ENCODE measurements around the gene PYGL.

PYGL gene

DNA sequence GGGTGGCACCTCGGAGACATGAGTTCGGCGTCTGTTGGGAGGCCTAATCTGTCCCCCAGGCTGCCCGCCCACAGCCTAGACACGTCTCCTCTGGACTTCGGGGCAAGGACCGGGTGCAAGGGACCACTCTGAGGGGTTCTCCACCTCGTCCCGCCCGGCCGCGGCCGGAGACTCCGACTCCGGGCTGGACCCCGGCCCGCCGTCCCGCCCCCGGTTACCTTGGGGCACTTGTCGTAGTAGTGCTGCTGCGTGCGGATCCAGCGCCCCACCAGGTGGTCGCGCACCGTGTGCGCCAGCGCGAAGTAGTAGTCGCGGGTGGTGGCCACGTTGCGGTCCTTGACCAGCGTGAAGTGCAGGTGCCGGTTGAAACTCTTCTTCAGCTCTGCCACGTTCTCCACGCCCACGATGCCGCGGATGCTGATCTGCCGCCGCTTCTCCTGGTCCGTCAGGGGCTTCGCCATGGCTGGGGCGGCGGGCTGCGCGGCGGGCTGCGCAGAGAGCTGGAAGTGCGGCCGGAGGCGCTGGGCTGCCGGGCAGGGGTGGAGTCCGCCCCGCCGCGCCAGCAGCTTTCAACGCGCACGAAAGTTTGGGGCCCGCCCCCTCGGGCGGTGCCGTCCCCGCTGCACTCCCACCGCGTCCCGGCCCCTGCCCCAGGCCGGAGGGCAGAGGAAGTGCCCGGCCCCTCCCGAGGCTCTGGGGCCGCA, at the start of gene PYGL:
TSS of gene PYGL (minus strand) at position 541 of the 704 bp plus-strand sequence. CDS start at position 461, 80 bp downstream.
- H3K27ac Mint-ChIP-seq = peak within 1 kb of the TSS; percentile 54
- H3K36me3 Mint-ChIP-seq = no peaks in the 10 kb centered on the region
- no peaks in the 10 kb centered on the region for H3K9me3 Mint-ChIP-seq
- ATAC-seq = peak; percentile 82
- H3K4me1 Mint-ChIP-seq = peaks cover 14% of the 10 kb centered on the region
- peaks cover 45% of the 10 kb centered on the region for H3K27me3 Mint-ChIP-seq
- peak within 1 kb of the TSS; percentile 86 for H3K4me3 Mint-ChIP-seq

DNA sequence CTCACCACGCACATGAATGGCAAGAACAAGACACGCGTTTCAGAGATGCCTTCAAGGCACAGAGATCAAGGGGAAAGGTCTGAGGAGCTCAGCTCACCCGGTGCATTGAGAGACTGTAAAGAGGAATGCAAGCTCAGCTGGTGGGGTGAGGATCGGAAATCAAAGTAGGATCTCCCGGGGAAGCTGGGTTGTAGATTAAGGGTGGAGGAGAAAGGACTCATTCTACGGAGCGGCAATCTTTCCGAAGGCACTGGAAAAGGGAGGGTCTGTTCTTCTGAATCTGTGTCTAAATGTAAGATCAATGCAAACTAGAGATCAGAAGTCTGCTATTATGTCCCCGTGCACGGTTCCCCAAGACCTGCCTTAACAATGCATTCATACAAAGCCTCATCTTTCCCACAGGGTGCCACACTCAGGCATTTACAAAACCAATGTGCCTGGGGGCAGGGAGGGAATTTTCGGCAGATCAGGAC, 41.6 kb upstream of the PYGL start:
- Mint-ChIP-seq H3K4me3 (no peak overlapping the region), H3K27ac (no peak overlapping the region), H3K9me3 (no peaks in the 10 kb centered on the region), H3K36me3 (no peaks in the 10 kb centered on the region), H3K27me3 (peaks cover 19% of the 10 kb centered on the region), H3K4me1 (no peaks in the 10 kb centered on the region)
- no peak for ATAC-seq

DNA sequence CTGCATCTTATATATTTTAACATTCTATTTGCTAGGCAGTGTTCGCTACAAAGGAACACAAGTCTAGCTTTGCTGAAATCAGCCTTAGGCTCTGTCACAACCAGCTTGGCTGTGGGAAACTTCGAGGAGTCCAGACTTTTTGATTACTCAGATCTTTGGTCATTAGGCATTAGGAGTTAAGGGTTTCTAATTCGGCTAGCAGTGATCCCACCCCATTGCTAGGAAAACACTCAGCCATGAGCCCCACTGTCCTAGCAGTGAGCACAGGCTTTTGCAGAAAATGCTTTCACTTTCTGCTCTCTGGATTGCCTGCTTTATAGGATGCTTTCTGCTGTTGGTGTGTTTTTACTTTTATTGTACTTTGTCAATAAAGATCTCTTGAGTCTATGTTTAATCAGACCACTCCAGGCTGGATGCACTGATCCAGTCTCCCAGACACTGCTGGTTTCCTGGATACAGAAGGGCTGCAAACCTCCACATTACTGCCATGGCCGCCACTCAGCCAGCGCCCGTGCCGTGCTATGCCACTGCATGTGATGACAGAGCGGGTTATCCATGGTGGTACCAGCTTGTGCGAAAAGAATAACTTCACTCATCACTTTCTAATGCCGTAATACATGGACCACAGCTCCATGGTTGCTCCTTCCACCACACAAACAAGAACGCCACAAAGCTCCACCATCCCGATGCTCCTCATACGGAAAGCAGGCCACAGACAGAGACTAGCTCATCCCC, 41.0 kb upstream of the PYGL start:
- H3K9me3 Mint-ChIP-seq = no peaks in the 10 kb centered on the region
- peaks cover 19% of the 10 kb centered on the region for H3K27me3 Mint-ChIP-seq
- H3K4me1 Mint-ChIP-seq = no peaks in the 10 kb centered on the region
- H3K4me3 Mint-ChIP-seq = no peak overlapping the region
- ATAC-seq = no peak
- H3K36me3 Mint-ChIP-seq = no peaks in the 10 kb centered on the region
- H3K27ac Mint-ChIP-seq = no peak overlapping the region

DNA sequence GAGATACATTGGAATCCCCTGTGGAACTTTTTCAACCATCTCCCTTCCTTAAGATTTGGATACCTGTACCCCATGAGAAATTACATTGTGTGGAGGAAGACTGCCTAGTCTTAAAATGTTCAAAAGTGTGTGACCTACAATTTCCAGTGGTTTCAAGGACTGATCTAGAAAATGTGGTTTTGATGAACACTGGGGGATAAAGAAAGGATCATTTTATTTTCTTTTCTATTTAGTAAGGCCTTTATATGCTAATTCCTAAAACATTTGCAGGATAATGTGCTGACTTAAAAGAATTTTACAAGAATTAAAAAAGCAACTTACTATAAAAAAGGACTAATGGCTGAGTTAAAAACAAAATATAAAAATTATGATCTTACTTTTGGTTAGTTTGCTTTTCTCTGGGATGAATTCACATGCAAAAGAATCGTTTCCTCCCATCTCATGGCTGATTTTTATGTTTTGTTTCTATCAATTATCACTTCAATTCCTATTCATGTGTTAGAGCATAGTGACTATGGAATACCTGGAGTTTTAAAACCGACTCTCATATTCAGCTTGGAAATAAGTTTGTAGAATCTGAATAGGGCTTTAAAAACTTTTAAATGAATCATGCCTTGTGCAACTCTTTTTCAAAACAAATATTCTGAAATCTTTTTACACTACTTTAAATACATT, 39.9 kb upstream of the PYGL start:
- Mint-ChIP-seq H3K4me3 (no peak overlapping the region), H3K36me3 (no peaks in the 10 kb centered on the region), H3K27me3 (peaks cover 19% of the 10 kb centered on the region), H3K9me3 (no peaks in the 10 kb centered on the region), H3K4me1 (peaks cover 3% of the 10 kb centered on the region), H3K27ac (no peak overlapping the region)
- ATAC-seq = no peak

DNA sequence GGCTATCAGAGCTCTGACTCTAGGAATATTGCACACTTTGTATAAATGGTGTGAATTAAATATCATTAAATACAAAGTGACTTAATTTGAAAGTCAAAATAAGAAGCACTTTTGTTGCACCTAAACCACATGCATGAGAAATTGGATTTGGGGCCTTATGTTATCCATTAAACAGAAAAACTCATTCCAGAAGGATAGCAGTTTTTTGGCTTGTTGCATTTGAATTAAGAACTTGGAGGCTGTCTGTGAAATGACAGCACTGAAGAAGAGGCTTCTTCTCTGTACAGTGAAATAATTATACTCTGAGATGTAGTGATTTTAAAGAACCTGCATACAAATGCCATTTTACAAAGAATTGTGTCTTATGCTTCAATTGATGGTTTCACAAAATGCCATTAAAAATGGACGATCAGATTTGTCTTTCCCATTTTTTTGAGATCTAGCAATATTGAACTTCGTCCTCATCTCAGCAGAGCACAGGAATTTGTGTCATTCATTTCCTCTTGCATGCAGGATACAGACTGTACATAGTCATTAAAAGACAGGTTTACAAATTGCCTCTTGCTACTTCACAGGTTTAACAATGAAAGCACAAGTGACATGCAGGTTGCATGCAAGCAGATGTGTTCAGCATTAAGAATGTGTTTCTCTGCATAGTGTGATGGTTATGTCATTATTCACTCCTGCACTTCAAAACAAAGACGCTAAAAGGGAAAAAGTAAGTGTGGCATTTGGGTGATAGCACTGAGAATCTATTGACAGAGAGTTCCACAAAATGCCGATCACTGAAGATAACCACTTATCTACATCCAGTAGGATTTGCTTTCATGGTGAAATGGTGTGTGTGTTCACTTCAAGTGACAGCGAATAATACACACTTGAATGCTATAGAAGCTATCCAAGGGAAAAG, 35.9 kb upstream of the PYGL start:
- H3K9me3 Mint-ChIP-seq = no peaks in the 10 kb centered on the region
- H3K27me3 Mint-ChIP-seq = no peaks in the 10 kb centered on the region
- no peak overlapping the region for H3K4me3 Mint-ChIP-seq
- H3K36me3 Mint-ChIP-seq = no peaks in the 10 kb centered on the region
- peaks cover 16% of the 10 kb centered on the region for H3K4me1 Mint-ChIP-seq
- no peak overlapping the region for H3K27ac Mint-ChIP-seq
- no peak for ATAC-seq

DNA sequence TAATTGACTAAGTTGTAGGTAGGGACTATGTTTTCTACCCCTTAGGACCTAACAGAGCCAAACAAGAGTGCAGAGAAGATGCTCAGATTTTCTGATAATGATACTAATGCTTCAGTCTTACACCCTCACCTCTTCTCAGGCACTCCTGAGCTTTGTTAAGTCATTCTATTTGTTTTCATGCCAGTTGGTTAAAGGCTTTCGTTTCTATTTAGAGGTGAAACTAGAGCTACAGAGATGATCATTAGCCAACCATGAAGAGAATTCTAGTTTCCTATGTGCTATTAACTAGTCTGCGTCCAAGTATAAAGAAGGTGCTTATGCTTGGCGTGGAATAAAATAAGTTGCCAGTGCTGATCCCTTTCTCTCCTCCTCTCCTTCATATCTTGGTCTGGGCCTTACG, 34.6 kb upstream of the PYGL start:
- Mint-ChIP-seq H3K4me1 (peaks cover 16% of the 10 kb centered on the region), H3K36me3 (no peaks in the 10 kb centered on the region), H3K9me3 (no peaks in the 10 kb centered on the region), H3K4me3 (no peak overlapping the region), H3K27me3 (no peaks in the 10 kb centered on the region), H3K27ac (no peak overlapping the region)
- peak; percentile 52 for ATAC-seq

DNA sequence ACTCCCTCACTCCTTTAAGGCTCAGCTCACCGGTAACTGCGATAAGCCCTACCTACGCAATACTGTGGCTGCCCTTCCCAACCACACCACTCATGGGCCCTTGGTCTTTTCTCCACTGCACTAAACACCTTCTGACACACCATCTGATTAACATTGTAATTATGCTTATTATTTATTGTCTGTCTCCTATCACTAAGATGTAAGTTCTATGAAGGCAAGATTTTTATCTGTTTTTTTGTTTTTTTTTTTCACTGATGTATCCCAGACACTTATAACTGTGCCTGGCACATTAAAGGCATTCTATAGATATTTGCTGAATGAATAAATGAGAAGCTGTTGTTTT, 34.2 kb upstream of the PYGL start:
- no peak overlapping the region for H3K27ac Mint-ChIP-seq
- H3K9me3 Mint-ChIP-seq = no peaks in the 10 kb centered on the region
- H3K36me3 Mint-ChIP-seq = no peaks in the 10 kb centered on the region
- peaks cover 16% of the 10 kb centered on the region for H3K4me1 Mint-ChIP-seq
- H3K4me3 Mint-ChIP-seq = no peak overlapping the region
- no peaks in the 10 kb centered on the region for H3K27me3 Mint-ChIP-seq
- ATAC-seq = peak; percentile 6

DNA sequence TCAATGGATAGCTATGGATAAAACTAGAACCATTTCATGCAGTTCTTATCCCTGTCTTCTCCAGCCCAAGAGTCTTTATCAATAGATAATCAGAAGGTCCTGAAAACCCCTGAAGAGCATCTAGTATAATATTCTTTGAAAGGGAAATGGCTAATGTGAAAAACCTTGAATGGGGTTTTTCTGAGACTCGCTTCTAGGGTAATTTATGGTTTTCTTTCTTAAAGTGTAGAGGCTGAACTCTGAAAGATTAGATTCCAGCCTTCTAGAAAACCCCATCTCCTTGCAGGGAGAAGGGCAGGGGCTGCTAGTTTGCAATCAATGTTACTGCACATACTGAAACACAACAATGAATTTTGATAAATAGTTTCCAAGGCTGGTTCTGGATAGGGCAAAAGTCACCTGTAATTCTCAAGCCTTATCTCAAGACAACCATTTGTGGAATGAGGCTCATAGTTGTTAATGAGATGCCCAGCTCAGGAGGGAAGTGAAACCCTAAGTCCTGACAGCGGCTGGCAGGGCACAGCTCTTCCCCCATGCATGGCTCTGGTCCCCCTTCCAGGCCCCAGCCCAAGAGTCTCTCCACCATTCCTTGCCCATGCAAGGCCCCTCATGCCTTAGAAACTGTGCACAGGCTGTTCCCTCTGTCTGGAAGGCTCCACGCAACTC, 33.7 kb upstream of the PYGL start:
- Mint-ChIP-seq H3K4me1 (peaks cover 16% of the 10 kb centered on the region), H3K9me3 (no peaks in the 10 kb centered on the region), H3K36me3 (no peaks in the 10 kb centered on the region), H3K4me3 (no peak overlapping the region), H3K27ac (no peak overlapping the region), H3K27me3 (peaks cover under 1% of the 10 kb centered on the region)
- ATAC-seq = peak; percentile 84

DNA sequence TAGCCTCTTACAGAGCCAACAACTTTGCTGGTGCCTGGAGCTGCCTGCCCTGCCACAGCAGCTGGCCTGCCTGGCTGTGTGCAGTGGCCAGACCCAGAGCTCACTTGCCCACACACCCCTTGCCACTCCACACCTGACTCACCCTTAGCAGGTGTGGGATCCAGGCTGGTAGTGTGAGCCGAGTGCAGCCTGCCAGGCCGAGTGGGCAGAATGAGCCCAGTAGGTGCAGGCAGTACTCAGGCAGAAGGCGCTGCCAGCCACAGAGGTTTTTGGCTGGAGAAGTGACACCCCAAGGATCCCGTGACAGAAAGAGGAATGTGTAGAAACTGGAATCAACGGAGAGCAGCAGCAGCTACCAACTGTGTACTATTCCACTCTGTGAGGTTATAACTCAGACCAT, 29.8 kb upstream of the PYGL start:
- ATAC-seq = no peak
- H3K36me3 Mint-ChIP-seq = no peaks in the 10 kb centered on the region
- peaks cover 12% of the 10 kb centered on the region for H3K4me1 Mint-ChIP-seq
- no peak overlapping the region for H3K4me3 Mint-ChIP-seq
- no peaks in the 10 kb centered on the region for H3K9me3 Mint-ChIP-seq
- no peak overlapping the region for H3K27ac Mint-ChIP-seq
- peaks cover 9% of the 10 kb centered on the region for H3K27me3 Mint-ChIP-seq

DNA sequence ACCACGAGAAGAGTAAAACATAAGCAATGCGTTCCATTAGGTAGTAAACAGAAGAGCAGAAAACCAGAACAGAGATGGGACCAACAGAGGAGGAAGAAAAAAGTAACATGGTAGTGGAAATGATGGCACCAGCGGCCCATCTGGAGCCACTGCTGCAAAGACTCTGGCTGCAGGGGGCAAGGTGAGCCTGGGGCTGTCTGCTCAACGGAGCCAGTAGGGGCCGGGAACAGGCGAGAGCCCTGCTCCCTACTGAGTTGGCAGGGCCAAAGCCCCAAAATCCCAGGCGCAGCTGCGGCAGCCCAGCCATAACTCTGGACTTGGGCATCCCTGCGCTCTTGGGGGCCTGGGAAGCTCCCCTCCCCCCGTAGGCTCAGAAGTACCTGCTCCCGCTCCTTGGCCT, 28.5 kb upstream of the PYGL start:
- H3K4me3 Mint-ChIP-seq = no peak overlapping the region
- no peak overlapping the region for H3K27ac Mint-ChIP-seq
- H3K36me3 Mint-ChIP-seq = no peaks in the 10 kb centered on the region
- H3K9me3 Mint-ChIP-seq = no peaks in the 10 kb centered on the region
- peaks cover 9% of the 10 kb centered on the region for H3K27me3 Mint-ChIP-seq
- ATAC-seq = no peak
- H3K4me1 Mint-ChIP-seq = no peaks in the 10 kb centered on the region

DNA sequence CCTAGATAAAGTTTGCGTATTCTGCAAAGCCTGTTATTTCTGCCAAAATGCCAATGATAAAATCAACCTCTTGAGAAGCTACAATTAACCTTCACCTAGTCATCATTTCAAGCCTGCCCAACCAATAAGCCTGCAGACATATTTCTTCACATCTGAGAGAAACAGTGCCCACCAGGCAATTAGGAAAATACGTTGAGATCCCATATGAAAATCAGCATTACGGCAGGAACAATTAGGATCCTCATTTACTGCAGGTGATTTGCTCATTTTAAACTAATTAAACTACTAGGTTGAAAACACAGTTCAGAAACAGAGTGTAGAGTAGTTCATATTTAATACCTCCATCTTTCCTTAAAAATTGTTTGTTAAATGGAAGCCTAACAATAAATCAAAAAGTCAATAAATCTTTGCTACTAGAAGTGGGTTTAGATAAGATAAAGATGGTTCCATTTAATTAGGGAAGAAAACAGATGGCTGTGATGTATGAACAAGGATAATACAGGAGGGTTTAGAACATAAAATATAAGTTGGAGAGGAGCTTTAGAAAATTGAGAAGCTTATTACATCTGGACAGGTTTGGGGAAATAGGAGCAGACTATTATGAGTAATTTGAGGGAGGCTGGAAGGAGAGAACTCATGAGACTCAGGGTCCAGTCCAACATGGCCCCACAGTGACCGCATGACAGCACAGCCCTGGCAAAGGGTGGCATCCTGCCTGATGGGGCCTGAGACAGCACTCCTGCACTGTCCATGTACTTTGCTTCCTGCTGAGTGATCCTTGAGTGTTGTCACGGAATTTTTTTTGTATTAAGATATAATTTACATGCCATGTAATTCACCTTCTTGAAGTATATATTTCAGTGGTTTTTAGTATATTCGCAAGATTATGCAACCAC, 26.9 kb upstream of the PYGL start:
- ATAC-seq = no peak
- H3K9me3 Mint-ChIP-seq = no peaks in the 10 kb centered on the region
- H3K4me3 Mint-ChIP-seq = no peak overlapping the region
- H3K4me1 Mint-ChIP-seq = no peaks in the 10 kb centered on the region
- H3K27ac Mint-ChIP-seq = no peak overlapping the region
- no peaks in the 10 kb centered on the region for H3K36me3 Mint-ChIP-seq
- peaks cover 10% of the 10 kb centered on the region for H3K27me3 Mint-ChIP-seq

DNA sequence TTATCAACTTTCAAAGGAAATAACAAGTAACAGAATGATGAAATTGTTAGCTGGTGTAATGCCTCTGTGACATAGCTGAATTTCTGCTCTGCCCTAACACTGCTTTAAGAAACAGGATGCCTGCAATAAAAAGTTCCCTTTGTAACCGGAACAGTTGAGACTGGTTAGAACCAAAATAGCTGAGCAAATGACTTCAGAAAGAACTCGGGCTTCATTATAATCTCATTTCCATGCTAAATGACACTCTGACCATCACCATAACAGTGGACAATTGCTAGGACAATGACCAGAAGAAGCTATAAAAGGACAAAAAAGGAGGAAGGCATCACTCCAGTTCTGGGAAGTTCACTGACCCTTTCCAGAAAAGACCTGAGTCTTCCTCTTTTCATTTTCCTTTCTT, 23.5 kb upstream of the PYGL start:
- H3K4me1 Mint-ChIP-seq = no peaks in the 10 kb centered on the region
- no peak overlapping the region for H3K4me3 Mint-ChIP-seq
- no peak for ATAC-seq

DNA sequence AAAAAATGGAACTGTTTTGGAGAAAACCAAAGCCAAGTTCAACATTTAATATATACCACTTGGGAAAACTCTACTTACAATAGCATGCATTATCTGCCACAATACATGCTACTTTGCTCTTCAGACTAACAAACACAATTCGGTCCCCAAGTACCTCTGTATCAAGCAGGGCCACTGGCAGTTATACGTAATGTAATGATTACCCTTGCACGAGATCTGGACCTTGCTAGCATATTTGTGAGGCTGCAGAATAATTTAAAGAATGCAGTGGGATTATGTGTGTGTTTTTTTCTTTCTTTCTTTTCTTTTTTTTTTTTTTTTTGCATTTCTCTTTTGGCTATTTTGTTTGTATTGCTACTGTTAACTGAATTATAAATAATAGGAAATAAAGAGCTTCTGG, 22.8 kb upstream of the PYGL start:
- no peaks in the 10 kb centered on the region for H3K36me3 Mint-ChIP-seq
- H3K4me1 Mint-ChIP-seq = no peaks in the 10 kb centered on the region
- H3K4me3 Mint-ChIP-seq = no peak overlapping the region
- no peak for ATAC-seq
- peaks cover 12% of the 10 kb centered on the region for H3K27me3 Mint-ChIP-seq
- no peak overlapping the region for H3K27ac Mint-ChIP-seq
- no peaks in the 10 kb centered on the region for H3K9me3 Mint-ChIP-seq

More for the DNA sequence above, 23.5 kb upstream of the PYGL start:
- H3K27me3 Mint-ChIP-seq = peaks cover 19% of the 10 kb centered on the region
- no peak overlapping the region for H3K27ac Mint-ChIP-seq
- H3K9me3 Mint-ChIP-seq = no peaks in the 10 kb centered on the region
- H3K36me3 Mint-ChIP-seq = no peaks in the 10 kb centered on the region

Data from stimulated activated memory B cell treated with anti-CD40 and anti-IgM and Interleukin-4, amounts not matched to agents 10 μg/mL and 1 μg/mL and 100 μg/mL, for 72 hours (primary cell).